HG02852 (cell line): Measurements from ENCODE around the gene RRP1.
A peak's percentile ranks its signal among the peaks of the same experiment; 100 is the strongest.

ENCODE experiments used
- ATAC-seq: cut with Tn5 transposase; IDR thresholded peaks from one replicate; pipeline ENCODE4 v1.9.1; 2021; ENCODE audit warnings: mild to moderate bottlenecking, moderate library complexity; ENCODE audit not compliant: unreplicated experiment

The RRP1 gene, protein sequence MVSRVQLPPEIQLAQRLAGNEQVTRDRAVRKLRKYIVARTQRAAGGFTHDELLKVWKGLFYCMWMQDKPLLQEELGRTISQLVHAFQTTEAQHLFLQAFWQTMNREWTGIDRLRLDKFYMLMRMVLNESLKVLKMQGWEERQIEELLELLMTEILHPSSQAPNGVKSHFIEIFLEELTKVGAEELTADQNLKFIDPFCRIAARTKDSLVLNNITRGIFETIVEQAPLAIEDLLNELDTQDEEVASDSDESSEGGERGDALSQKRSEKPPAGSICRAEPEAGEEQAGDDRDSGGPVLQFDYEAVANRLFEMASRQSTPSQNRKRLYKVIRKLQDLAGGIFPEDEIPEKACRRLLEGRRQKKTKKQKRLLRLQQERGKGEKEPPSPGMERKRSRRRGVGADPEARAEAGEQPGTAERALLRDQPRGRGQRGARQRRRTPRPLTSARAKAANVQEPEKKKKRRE

DNA sequence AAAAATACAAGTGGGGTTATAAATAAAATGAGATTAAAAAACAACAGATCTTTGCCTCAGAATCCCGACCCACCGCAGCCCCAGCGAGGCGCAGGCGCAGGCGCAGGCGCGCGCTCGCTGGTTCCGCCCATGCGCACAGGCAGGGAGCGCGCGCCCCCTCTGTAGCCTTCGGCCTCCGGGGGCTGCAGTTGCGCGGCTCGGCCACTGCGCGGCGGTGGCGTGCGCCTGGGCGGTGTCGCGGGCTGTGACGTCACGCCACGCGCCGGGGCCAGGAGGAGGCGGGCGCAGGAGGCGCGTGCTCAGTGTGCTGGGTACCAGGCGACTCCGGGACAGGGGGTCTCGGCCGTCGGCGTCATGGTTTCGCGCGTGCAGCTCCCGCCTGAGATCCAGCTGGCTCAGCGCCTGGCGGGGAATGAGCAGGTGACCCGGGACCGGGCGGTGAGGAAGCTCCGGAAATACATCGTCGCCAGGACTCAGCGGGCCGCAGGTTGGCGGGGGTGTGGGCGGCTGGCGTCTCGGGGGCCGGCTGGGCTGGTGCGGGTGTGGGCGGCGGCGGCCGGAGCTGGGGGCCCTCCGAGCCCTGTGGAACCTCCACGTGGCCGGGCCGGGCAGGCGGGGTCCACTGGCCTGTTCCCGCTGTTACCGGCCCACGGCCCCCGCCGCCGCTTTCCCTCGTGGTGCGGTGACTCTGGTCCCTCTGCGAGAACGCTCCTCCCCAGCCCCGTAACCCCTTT lies at the start of gene RRP1:
Gene RRP1 (plus strand): TSS at position 302 of the 734 bp plus-strand sequence. CDS start 53 bp downstream, at position 355.
- ATAC-seq = peak; percentile 72

DNA sequence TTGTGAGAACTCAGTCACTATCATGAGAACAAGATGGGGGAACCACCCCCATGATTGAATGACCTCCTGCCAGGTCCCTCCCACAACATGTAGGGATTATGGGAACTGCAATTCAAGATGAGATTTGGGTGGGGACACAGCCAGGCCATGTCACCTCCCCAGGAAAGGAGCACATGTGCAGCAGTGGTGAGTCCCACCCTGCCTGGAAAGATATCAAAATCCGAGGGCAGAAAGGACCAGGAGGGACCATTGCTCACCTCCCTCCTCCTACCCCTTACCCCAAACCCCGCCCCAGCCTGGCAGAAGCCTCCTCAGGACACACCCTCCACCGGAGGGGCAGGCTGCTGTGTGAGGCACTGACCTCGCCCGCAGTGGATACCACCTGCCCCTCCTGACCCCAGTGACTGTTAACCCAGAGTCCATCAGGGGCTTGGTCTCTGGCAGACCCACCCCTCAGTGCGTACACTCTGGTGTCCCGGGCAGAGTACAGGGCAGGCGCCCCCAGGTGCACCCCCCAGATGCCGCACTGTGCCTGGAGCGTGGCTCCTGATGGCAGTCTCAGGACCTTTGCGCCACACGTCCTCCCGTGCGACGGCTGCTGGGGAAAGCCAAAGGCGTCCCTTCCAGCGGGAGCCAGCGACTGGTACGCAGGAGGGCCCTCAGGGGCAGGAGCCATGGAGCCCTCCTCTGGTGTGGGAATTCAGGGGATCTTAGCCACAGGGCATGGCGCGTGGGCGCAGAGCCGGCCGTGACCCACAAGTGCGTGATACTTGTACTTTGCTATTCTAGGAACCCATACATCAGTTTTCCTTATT lies 49.5 kb upstream of the RRP1 start:
- ATAC-seq = no peak

DNA sequence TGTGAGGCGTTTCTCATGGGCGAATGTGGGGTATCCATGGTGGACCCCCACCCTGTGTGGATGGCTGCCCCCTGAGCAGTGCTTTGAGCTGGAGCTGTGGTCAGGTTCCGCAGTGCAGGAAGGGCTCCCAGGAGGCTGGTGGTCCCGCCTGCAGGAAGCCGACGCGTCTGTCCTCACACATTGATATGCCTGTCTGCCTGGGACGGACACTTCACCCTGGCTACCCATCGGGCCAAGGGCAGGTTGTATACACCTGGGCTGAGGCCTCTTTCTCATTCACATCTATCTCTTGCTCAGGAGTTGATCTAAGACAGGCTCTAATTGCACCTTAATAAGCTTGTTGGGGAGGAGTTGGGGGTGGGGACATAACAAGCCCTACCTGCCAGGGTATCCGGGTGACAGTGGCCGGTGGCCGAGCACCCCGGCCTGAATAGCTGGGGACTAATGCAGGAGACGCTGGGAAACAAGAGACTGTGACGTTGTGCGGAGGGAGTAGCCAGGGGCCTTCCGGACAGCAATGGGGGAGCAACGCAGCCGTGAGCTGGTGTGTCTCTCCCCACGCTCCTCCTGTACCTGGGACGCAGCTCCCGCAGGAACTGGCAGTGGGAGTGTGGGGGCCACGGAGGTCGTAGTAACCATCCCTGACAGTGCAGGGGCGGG lies 48.8 kb upstream of the RRP1 start:
- ATAC-seq = no peak

DNA sequence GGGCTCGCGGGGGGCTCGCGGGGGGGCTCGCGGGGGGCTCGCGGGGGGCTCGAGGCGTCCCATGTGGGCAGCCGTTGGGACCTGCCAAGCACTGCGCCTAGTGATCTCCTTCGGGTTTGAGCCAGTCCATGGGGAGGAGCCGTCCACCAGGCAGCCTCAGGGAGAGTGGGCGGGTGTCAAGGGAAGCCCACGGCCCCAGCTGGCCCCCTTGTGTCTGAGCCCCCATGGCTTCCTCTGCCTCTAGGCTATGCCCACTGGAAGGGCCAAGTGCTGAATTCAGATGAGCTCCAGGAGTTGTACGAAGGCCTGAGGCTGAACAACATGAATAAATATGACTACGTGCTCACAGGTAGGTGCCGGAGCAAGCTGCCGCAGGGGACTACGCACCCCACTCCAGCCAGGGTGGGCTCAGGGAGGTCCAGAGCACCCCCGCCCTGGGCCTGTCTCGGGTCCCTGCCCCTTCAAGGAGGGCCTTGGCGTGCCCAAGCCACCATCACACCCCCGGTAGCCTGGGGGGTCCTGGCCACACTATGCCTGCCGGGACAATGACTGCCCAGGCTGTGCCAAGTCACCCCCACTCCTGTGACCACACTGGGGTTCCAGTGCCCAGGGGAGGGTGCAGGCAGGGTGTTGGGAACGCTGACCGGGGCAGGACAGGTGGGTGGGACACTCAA lies 47.8 kb upstream of the RRP1 start:
- ATAC-seq = no peak

DNA sequence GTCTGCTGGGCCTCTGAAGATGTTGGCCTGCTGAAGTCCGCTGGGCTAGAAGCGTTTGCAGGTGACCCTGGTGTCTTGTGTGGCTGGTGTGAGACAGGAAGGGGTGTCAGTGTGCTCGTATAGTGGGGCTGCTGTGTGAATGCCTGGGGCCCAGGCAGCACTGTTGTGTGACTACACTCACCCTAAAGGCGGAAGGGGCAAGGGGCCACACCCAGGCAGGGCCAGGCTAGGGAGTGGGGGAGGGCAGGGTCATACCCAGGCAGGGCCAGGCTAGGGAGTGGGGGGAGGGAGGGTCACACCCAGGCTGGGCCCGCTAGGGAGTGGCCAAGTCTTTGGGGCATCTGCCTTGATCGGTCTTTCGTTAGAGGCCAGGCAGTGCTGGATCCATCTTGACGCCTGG lies 45.4 kb upstream of the RRP1 start:
- ATAC-seq = no peak

DNA sequence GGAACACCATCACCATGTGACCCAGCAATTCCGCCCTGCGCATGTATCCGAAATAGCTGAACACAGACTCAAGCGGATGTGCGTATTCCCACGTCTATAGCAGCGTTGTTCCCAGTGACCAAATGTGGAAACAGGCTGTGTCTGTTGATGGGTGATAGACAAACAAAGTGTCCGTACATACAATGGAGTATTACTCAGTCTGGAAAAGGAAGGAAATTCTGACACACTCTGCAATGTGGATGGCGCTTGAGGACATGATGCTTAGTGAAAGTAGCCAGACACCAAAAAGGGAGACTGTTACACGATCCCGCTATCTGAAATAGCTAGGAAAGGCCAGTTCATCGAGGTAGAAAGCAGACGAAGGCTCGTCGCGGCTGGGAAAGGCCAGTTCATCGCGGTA lies 44.7 kb upstream of the RRP1 start:
- no peak for ATAC-seq

DNA sequence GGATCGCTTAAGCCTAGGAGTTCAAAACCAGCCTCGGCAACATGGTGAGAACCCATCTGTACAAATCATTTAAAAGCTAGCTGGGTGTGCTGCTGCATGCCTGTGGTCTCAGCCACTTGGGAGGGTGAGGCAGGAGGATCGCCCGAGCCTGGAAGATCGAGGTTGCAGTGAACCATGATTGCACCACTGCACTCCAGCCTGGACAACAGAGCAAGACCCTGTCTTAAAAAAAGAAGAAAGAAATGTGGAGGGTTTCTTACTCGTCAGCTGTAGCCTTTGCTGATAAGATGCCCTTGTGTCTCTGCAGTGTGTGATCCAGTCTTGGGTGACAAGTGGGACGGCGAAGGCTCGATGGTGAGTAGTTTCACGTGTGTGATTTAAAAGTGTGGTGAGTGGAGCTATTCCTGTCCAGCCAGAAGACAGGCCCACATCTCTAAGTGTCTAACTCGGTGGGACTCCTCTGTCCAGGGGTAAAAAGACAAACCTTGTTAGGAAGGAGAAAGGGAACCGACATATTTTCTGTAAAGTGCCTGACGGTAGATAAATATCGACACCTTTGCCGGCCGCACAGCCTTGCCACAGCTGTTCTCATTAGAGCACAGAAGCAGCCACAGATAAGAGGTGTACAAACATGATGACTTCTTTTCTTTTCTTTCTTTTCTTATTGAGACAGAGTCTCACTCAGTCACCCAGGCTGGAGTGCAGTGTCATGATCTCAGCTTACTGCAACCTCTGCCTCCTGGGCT lies 43.4 kb upstream of the RRP1 start:
- no peak for ATAC-seq

DNA sequence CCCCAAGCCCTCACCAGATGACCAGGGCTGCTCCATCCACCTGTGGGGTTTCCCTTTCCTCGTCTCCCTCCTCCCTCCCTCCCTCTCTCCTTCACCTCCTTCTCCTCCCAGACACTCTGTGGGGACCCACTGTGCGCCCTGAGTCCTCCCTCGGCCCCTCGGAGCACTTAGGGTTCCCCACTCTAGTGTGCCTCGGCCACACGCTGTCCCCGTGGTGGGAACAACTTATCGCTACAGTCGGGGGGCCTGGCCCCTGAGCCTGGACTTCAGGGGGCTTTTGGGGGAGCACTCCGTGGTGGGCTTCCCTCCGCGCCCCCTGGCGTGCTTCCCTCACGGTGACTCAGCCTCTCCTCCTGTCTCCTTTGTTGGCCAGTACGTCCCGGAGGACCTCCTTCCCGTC lies 40.8 kb upstream of the RRP1 start:
- no peak for ATAC-seq

DNA sequence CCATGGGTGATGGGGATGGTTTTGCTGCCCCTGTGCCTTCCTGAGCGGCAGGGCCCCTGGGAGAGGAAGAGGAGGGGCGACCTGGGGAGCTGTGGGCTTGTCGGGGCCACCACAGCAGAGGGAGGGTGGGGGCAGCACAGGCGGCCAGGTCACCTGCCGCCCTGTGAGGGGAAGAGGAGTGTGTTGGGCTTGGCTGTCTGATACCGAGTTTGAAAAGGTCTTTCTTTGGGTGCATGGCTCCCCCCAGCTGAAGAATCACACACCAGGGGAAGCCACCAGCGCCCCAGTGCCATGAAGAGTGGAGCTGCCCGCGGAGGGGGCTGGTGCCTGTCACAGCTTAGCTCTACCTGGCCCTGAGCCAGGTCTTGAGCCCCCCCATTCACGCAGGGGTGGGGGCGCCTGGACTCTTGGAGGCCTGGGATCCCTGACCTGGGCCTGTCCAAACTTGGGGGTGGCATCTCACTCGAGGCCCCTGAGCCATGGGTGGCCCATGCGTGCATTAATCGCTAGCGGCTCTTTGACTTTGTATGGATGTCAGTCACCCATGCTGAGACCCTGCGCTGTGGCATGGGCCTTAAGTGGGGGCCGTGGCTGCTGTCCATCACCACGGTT lies 39.6 kb upstream of the RRP1 start:
- no peak for ATAC-seq

DNA sequence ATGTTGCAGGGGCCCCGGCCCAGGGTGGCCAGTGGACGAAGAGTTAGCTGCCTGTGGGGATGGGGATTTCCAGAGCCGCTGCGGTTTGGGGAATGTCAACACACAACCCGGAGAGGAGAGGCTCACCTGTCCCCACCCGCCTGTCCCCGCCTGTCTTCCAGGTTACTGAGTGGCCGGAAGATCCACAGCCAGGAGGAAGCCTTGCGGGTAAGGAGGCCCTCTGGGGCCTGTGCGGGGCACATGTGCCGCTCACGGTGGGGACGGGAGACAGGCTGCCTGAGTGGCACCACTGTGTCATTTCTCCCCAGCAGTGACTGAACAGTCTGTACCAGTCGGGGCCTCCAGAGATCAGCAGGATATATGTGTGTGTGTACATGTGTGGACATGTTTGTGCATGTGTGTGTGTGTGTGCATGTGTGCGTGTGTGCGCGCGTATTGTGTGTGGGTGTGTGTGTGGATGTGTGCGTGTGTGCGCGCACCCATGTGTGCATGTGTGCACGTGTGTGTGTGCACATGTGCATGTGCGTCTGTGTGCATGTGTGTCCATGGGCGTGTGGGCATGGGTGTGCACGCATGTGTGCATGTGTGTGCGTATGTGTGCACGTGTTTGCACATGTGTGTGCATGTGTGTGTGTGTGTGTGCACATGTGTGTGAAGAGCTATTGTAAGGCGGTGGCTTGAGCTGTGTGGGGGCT lies 38.9 kb upstream of the RRP1 start:
- no peak for ATAC-seq

DNA sequence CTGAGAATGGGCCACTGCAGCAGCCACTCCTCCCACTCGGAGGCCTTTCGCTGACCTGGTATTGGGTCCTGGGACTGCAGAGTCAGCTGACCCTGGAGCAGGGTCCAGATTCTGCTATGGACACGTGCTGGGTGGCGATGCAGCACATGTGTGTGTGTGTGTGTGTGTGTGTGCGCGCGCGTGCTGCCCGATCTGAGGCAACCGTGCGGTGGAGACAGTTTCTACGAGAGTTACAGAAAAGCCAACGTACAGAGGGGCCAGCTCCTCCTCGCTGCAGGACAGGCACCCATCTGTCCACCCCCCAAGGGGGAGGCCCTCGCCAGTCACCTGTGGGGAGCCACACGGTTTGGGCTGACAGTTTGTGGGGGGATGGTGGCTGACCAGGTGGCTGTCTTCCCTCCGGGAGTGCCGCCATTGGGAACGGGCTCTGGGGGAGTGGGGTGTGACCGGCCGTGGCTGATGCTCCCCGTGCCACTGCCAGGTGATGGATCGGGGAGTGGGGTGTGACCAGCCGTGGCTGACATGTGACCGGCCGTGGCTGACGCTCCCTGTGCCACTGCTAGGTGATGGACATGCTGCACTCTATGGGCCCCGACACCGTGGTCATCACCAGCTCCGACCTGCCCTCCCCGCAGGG lies 37.3 kb upstream of the RRP1 start:
- ATAC-seq = no peak

DNA sequence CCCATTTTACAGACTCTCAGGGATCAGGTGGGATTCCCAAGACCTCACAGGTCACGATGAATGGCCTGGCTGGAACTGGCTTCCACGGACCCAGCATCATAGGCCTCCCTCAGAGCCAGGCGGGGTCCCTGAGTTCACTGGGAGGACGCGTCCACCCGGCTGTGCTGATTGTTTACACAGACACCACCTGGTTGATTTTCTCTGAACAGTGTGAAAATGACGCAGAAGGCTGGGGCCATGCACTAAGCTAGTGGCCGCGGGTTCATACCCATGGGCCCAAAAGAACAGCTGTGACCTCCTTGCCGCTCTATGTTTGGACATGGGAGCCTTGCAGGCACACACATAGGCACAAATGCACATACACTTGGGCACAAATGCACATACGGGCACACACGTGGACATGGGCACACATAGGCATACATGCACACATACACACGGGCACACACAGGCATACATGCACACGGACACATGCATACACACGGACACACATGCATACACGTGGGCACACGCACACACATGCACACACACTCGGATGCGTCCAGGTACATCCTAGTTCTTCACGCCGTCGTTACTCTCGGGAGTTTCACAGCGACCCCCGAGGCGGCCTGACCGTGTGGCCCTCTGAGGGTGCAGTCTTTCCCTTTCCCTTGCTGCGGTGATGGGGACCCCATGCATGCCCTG lies 36.5 kb upstream of the RRP1 start:
- ATAC-seq = no peak

DNA sequence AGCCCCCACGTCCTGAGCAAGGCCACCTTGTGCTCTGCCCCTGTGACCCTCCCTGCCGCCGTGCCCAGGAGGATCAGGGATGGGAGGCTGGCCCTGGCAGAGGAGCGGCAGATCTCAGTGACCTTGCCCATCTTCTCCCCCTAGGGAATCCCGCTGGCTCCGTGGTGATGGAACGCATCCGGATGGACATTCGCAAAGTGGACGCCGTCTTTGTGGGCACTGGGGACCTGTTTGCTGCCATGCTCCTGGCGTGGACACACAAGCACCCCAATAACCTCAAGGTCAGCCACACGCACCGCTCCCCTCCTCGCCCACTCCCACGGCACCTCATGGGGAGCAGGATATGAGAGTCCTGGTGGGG lies 36.0 kb upstream of the RRP1 start:
- ATAC-seq = no peak

DNA sequence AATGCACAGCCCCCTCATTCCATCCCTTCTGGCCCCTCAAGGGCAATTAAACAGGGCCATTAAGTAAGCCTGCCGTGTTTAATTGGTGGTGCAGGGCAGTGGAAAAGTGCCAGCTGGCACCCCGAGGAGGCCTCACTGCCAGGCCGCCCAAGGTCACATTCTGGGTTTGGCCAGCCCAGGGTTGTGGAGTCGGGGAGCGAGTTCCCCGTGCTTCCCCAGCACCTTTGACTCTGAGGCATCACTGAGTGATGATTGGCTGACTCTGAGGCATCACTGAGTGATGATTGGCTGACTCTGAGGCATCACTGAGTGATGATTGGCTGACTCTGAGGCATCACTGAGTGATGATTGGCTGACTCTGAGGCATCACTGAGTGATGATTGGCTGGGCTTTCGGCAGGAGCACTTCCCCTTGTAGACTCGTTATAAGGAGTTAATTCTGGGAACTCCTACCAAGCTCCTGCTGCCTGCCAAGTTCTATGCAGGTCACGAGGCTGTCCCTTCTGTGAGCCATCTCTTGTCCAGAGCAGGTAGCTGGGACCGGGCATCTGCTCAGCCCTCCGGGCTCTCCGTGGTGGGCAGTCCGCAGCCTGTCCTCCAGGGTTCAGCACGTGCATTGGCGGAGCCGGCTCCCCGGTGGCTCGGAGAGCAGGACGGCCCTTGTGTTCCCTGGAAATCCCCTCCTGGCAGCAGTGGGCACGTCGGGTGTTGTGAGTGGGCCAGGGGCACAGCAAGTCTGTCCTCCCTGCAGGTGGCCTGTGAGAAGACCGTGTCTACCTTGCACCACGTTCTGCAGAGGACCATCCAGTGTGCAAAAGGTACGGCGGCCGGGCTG lies 34.2 kb upstream of the RRP1 start:
- ATAC-seq = no peak

DNA sequence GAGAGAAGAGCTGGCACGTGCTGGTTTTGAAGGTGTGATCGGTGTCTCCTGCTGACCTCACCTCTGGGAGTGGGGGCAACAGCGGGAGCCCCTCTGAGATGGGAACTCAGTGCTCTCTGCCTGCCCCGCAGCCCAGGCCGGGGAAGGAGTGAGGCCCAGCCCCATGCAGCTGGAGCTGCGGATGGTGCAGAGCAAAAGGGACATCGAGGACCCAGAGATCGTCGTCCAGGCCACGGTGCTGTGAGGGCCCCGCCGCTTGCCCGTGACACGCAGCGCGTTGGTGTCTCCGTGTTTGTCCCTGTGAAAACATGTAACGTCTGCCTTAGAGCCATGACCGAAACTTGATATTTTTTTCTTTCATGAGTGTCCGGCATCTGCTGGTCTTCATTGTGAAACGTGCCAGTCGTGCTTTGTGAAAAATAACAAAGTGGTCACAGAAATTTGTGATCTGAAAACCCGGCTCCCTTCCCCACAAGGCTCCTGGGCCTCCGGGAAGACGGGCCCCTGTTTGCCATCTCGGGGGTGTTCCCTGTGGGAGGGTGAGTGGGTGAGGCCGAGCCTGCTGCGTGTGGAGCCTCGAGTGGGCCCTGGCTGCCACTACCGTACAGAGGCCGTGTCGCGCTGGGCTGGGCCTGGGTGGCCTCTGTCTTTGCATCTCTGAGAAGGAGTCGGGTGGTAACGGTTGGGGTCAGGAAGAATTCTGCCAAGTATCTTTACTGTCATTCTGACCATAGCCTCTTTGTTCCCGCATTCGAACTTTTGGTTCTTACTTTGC lies 33.4 kb upstream of the RRP1 start:
- ATAC-seq = no peak

DNA sequence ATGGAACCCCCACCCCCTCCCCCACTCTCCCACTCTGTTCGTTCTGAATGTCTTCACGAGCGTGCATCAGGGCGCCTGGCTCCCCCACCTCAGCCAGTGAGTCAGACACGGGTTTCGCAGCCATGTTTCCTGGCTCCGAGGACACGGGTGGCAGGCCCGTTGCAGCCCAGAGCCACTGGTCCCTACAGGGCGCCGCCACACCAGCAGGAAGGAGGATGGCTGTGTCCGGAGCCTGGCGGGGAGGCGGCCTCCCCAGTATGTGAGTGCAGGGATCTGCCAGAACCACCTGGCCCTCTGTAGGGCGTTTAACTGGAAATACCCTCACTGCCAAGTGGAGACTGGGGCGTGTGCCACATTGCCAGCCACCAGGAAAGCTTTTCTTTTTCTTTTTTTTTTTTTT lies 31.8 kb upstream of the RRP1 start:
- no peak for ATAC-seq
